ENCODE results near the gene CLMN. TPM values are rescaled to one million over a fixed set of nuclear protein-coding genes. Genes with fewer than 3 reads are reported as not detected.

CLMN gene
- total RNA-seq, 1 experiment from 2014 or later: 8.6 TPM

GRCh38 chr14:95338436-95338835 lies 18.7 kb upstream of the CLMN start:
- DNase-seq (ENCODE audit: low spot score): no peak
- intact Hi-C loops (cut with micrococcal nuclease; ENCODE audit: unreplicated experiment): no loop called here
- CTCF ChIA-PET: no interaction called here
- BruUV-seq (replicated peaks): no TSS peak
- Histone ChIP-seq H3K4me3 (ENCODE audit: low read depth, low read length, poor library complexity, severe bottlenecking) (no peak overlapping the region), H3K36me3 (ENCODE audit: insufficient read depth, low read length, poor library complexity, severe bottlenecking) (no peaks in the 10 kb centered on the region), H3K4me1 (ENCODE audit: insufficient read depth, low read length, poor library complexity, severe bottlenecking) (no peaks in the 10 kb centered on the region), H3K9me3 (ENCODE audit: low read depth, low read length, poor library complexity, severe bottlenecking) (no peaks in the 10 kb centered on the region), H3K27ac (ENCODE audit: low read depth, low read length, poor library complexity, severe bottlenecking) (no peak overlapping the region), H3K27me3 (replicated peaks; ENCODE audit: insufficient read depth, low read depth, low read length, poor library complexity) (no peaks in the 10 kb centered on the region)
- TF ChIP-seq CTCF (conservative IDR thresholded peaks at IDR 0.05; ENCODE audit: low read depth, low read length) (no peak), EZH2 (IDR thresholded peaks at IDR 0.05; ENCODE audit: borderline replicate concordance, low read depth, low read length, poor library complexity, severe bottlenecking) (no peak)
- POLR2A ChIA-PET (ENCODE audit: low non-redundant PET): no interaction called here

GRCh38 chr14:95337041-95337595 lies 17.4 kb upstream of the CLMN start:
- TF ChIP-seq CTCF (conservative IDR thresholded peaks at IDR 0.05; ENCODE audit: low read depth, low read length): no peak
- no peak for TF ChIP-seq EZH2 (IDR thresholded peaks at IDR 0.05; ENCODE audit: borderline replicate concordance, low read depth, low read length, poor library complexity, severe bottlenecking)
- no peaks in the 10 kb centered on the region for H3K4me1 ChIP-seq (ENCODE audit: insufficient read depth, low read length, poor library complexity, severe bottlenecking)
- H3K4me3 ChIP-seq (ENCODE audit: low read depth, low read length, poor library complexity, severe bottlenecking): no peak overlapping the region
- DNase-seq (ENCODE audit: low spot score): no peak
- BruUV-seq (replicated peaks): no TSS peak
- no peaks in the 10 kb centered on the region for H3K9me3 ChIP-seq (ENCODE audit: low read depth, low read length, poor library complexity, severe bottlenecking)
- H3K36me3 ChIP-seq (ENCODE audit: insufficient read depth, low read length, poor library complexity, severe bottlenecking): no peaks in the 10 kb centered on the region
- POLR2A ChIA-PET (ENCODE audit: low non-redundant PET): no interaction called here
- CTCF ChIA-PET: no interaction called here
- no peak overlapping the region for H3K27ac ChIP-seq (ENCODE audit: low read depth, low read length, poor library complexity, severe bottlenecking)
- H3K27me3 ChIP-seq (replicated peaks; ENCODE audit: insufficient read depth, low read depth, low read length, poor library complexity): no peaks in the 10 kb centered on the region
- intact Hi-C loops (cut with micrococcal nuclease; ENCODE audit: unreplicated experiment): no loop called here

GRCh38 chr14:95336192-95336760 lies 16.6 kb upstream of the CLMN start:
- CTCF ChIA-PET: no interaction called here

GRCh38 chr14:95335071-95335470 lies 15.4 kb upstream of the CLMN start:
- intact Hi-C loops (cut with micrococcal nuclease; ENCODE audit: unreplicated experiment): no loop called here
- Histone ChIP-seq H3K4me3 (ENCODE audit: low read depth, low read length, poor library complexity, severe bottlenecking) (no peak overlapping the region), H3K36me3 (ENCODE audit: insufficient read depth, low read length, poor library complexity, severe bottlenecking) (no peaks in the 10 kb centered on the region), H3K27me3 (replicated peaks; ENCODE audit: insufficient read depth, low read depth, low read length, poor library complexity) (no peaks in the 10 kb centered on the region), H3K9me3 (ENCODE audit: low read depth, low read length, poor library complexity, severe bottlenecking) (no peaks in the 10 kb centered on the region), H3K27ac (ENCODE audit: low read depth, low read length, poor library complexity, severe bottlenecking) (no peak overlapping the region), H3K4me1 (ENCODE audit: insufficient read depth, low read length, poor library complexity, severe bottlenecking) (no peaks in the 10 kb centered on the region)
- no peak for TF ChIP-seq EZH2 (IDR thresholded peaks at IDR 0.05; ENCODE audit: borderline replicate concordance, low read depth, low read length, poor library complexity, severe bottlenecking)
- no peak for TF ChIP-seq CTCF (conservative IDR thresholded peaks at IDR 0.05; ENCODE audit: low read depth, low read length)
- no peak for DNase-seq (ENCODE audit: low spot score)
- ChIA-PET CTCF (no interaction called here), POLR2A (ENCODE audit: low non-redundant PET) (no interaction called here)
- no TSS peak for BruUV-seq (replicated peaks)

More at GRCh38 chr14:95336192-95336760, 16.6 kb upstream of the CLMN start:
- POLR2A ChIA-PET (ENCODE audit: low non-redundant PET): interaction anchor here (0.6 kb wide), 1 partner anchor 16 kb away, joined by 4 read pairs; no protein-coding TSS in a partner anchor
- intact Hi-C loops (cut with micrococcal nuclease; ENCODE audit: unreplicated experiment): no loop called here
- Histone ChIP-seq H3K27ac (ENCODE audit: low read depth, low read length, poor library complexity, severe bottlenecking) (no peak overlapping the region), H3K4me3 (ENCODE audit: low read depth, low read length, poor library complexity, severe bottlenecking) (no peak overlapping the region), H3K36me3 (ENCODE audit: insufficient read depth, low read length, poor library complexity, severe bottlenecking) (no peaks in the 10 kb centered on the region), H3K4me1 (ENCODE audit: insufficient read depth, low read length, poor library complexity, severe bottlenecking) (no peaks in the 10 kb centered on the region), H3K27me3 (replicated peaks; ENCODE audit: insufficient read depth, low read depth, low read length, poor library complexity) (no peaks in the 10 kb centered on the region), H3K9me3 (ENCODE audit: low read depth, low read length, poor library complexity, severe bottlenecking) (no peaks in the 10 kb centered on the region)
- DNase-seq (ENCODE audit: low spot score): no peak
- no TSS peak for BruUV-seq (replicated peaks)
- no peak for TF ChIP-seq EZH2 (IDR thresholded peaks at IDR 0.05; ENCODE audit: borderline replicate concordance, low read depth, low read length, poor library complexity, severe bottlenecking)
